ENCODE measurements around the gene SGSM1.

Gene SGSM1

GRCh38 chr22:24791362-24791761 lies 14.6 kb upstream of the SGSM1 start:
- H3K9ac ChIP-seq (ENCODE audit: low read depth, low read length) = no peak overlapping the region
- H3K9me3 ChIP-seq (ENCODE audit: control insufficient read depth, insufficient read depth, low read length) = no peaks in the 10 kb centered on the region
- H3K36me3 ChIP-seq (ENCODE audit: insufficient read depth, low read length) = no peaks in the 10 kb centered on the region
- no peaks in the 10 kb centered on the region for H3K4me1 ChIP-seq (ENCODE audit: insufficient read depth, low read length)

GRCh38 chr22:24796056-24796455 lies 10.0 kb upstream of the SGSM1 start:
- H3K36me3 ChIP-seq (ENCODE audit: insufficient read depth, low read length) = no peaks in the 10 kb centered on the region
- no peaks in the 10 kb centered on the region for H3K9me3 ChIP-seq (ENCODE audit: control insufficient read depth, insufficient read depth, low read length)
- no peak overlapping the region for H3K9ac ChIP-seq (ENCODE audit: low read depth, low read length)
- H3K4me1 ChIP-seq (ENCODE audit: insufficient read depth, low read length) = no peaks in the 10 kb centered on the region

GRCh38 chr22:24796860-24797259 lies 9.2 kb upstream of the SGSM1 start:
- Histone ChIP-seq H3K9ac (ENCODE audit: low read depth, low read length) (no peak overlapping the region), H3K9me3 (ENCODE audit: control insufficient read depth, insufficient read depth, low read length) (no peaks in the 10 kb centered on the region), H3K36me3 (ENCODE audit: insufficient read depth, low read length) (no peaks in the 10 kb centered on the region), H3K4me1 (ENCODE audit: insufficient read depth, low read length) (no peaks in the 10 kb centered on the region)

GRCh38 chr22:24801901-24802465 lies 4.0 kb upstream of the SGSM1 start:
- Histone ChIP-seq H3K4me1 (ENCODE audit: insufficient read depth, low read length) (peaks cover 7% of the 10 kb centered on the region; the same call in 1 of the 2 replicates), H3K36me3 (ENCODE audit: insufficient read depth, low read length) (no peaks in the 10 kb centered on the region), H3K9ac (ENCODE audit: low read depth, low read length) (no peak overlapping the region), H3K9me3 (ENCODE audit: control insufficient read depth, insufficient read depth, low read length) (no peaks in the 10 kb centered on the region)

- Histone ChIP-seq H3K4me1 (ENCODE audit: insufficient read depth, low read length) (peaks cover 7% of the 10 kb centered on the region; the same call in 1 of the 2 replicates), H3K9ac (ENCODE audit: low read depth, low read length) (no peak overlapping the region), H3K9me3 (ENCODE audit: control insufficient read depth, insufficient read depth, low read length) (no peaks in the 10 kb centered on the region), H3K36me3 (ENCODE audit: insufficient read depth, low read length) (no peaks in the 10 kb centered on the region)
Observed at GRCh38 chr22:24803064-24803542, 2.9 kb upstream of the SGSM1 start.

GRCh38 chr22:24806663-24807001 lies 621 bp downstream of the SGSM1 start:
- Histone ChIP-seq H3K36me3 (ENCODE audit: insufficient read depth, low read length) (no peaks in the 10 kb centered on the region), H3K9me3 (ENCODE audit: control insufficient read depth, insufficient read depth, low read length) (no peaks in the 10 kb centered on the region), H3K9ac (ENCODE audit: low read depth, low read length) (peak overlapping the region; percentile 74), H3K4me1 (ENCODE audit: insufficient read depth, low read length) (peaks cover 7% of the 10 kb centered on the region)

- Histone ChIP-seq H3K4me1 (ENCODE audit: insufficient read depth, low read length) (peaks cover 7% of the 10 kb centered on the region), H3K36me3 (ENCODE audit: insufficient read depth, low read length) (no peaks in the 10 kb centered on the region), H3K9me3 (ENCODE audit: control insufficient read depth, insufficient read depth, low read length) (no peaks in the 10 kb centered on the region), H3K9ac (ENCODE audit: low read depth, low read length) (no peak overlapping the region)
Observed at GRCh38 chr22:24807284-24807950, 1.4 kb downstream of the SGSM1 start.

- Histone ChIP-seq H3K9me3 (ENCODE audit: control insufficient read depth, insufficient read depth, low read length) (no peaks in the 10 kb centered on the region), H3K9ac (ENCODE audit: low read depth, low read length) (no peak overlapping the region), H3K36me3 (ENCODE audit: insufficient read depth, low read length) (no peaks in the 10 kb centered on the region), H3K4me1 (ENCODE audit: insufficient read depth, low read length) (no peaks in the 10 kb centered on the region; the same call in 1 of the 2 replicates)
Observed at GRCh38 chr22:24809331-24809730, 3.3 kb downstream of the SGSM1 start.

- Histone ChIP-seq H3K9me3 (ENCODE audit: control insufficient read depth, insufficient read depth, low read length) (0 out of 2 replicates have a peak, but pooled peaks cover 3% of the 10 kb centered on the region), H3K36me3 (ENCODE audit: insufficient read depth, low read length) (no peaks in the 10 kb centered on the region), H3K9ac (ENCODE audit: low read depth, low read length) (no peak overlapping the region), H3K4me1 (ENCODE audit: insufficient read depth, low read length) (no peaks in the 10 kb centered on the region; the same call in 1 of the 2 replicates)
Observed at GRCh38 chr22:24810043-24810749, 4.2 kb downstream of the SGSM1 start.

- Histone ChIP-seq H3K4me1 (ENCODE audit: insufficient read depth, low read length) (no peaks in the 10 kb centered on the region; the same call in 1 of the 2 replicates), H3K9ac (ENCODE audit: low read depth, low read length) (no peak overlapping the region), H3K9me3 (ENCODE audit: control insufficient read depth, insufficient read depth, low read length) (0 out of 2 replicates have a peak, but pooled peaks cover 3% of the 10 kb centered on the region), H3K36me3 (ENCODE audit: insufficient read depth, low read length) (no peaks in the 10 kb centered on the region)
Observed at GRCh38 chr22:24812950-24813775, 7.2 kb downstream of the SGSM1 start.

GRCh38 chr22:24813861-24814770 lies 8.1 kb downstream of the SGSM1 start:
- Histone ChIP-seq H3K36me3 (ENCODE audit: insufficient read depth, low read length) (no peaks in the 10 kb centered on the region), H3K9ac (ENCODE audit: low read depth, low read length) (no peak overlapping the region), H3K4me1 (ENCODE audit: insufficient read depth, low read length) (no peaks in the 10 kb centered on the region; the same call in 1 of the 2 replicates), H3K9me3 (ENCODE audit: control insufficient read depth, insufficient read depth, low read length) (0 out of 2 replicates have a peak, but pooled peaks cover 3% of the 10 kb centered on the region)

GRCh38 chr22:24816806-24817205 lies 10.8 kb downstream of the SGSM1 start:
- 0 out of 2 replicates have a peak, but pooled peaks cover 3% of the 10 kb centered on the region for H3K9me3 ChIP-seq (ENCODE audit: control insufficient read depth, insufficient read depth, low read length)
- no peaks in the 10 kb centered on the region for H3K36me3 ChIP-seq (ENCODE audit: insufficient read depth, low read length)
- H3K4me1 ChIP-seq (ENCODE audit: insufficient read depth, low read length) = no peaks in the 10 kb centered on the region

GRCh38 chr22:24819487-24819886 lies 13.5 kb downstream of the SGSM1 start:
- Histone ChIP-seq H3K4me1 (ENCODE audit: insufficient read depth, low read length) (no peaks in the 10 kb centered on the region), H3K36me3 (ENCODE audit: insufficient read depth, low read length) (no peaks in the 10 kb centered on the region), H3K9me3 (ENCODE audit: control insufficient read depth, insufficient read depth, low read length) (0 out of 2 replicates have a peak, but pooled peaks cover 3% of the 10 kb centered on the region), H3K9ac (ENCODE audit: low read depth, low read length) (no peak overlapping the region)

More at GRCh38 chr22:24816806-24817205, 10.8 kb downstream of the SGSM1 start:
- H3K9ac ChIP-seq (ENCODE audit: low read depth, low read length) = no peak overlapping the region
